NCI-H187 (cell line): ENCODE data around the gene TRIM72.
"Not testable (repeated sequence)": the region's sequence is repeated elsewhere in the genome, so short reads cannot be mapped to it uniquely, and the experiment has no call there.

Experiments
- DNase-seq, 2 experiments: peaks; one replicate each; lab custom pipeline; 2025; lab: John Stamatoyannopoulos, UW

The TRIM72 gene

DNA sequence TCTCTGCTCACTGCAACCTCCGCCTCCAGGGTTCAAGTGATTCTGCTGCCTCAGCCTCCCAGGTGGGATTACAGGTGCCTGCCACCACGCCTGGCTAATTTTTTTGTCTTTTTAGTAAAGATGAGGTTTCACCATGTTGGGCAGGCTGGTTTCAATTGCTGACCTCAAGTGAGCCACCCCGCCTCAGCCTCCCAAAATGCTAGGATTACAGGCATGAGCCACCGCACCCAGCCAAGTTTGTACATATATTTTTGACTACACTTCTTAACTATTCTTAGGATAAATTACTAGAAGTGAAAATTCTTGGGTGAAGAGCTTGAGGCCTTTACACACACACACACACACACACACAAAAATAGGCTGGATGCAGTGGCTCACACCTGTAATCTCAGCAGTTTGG lies 44.4 kb downstream of the TRIM72 start:
- DNase-seq: no peak

GRCh38 chr16:31260136-31260931 lies 46.4 kb downstream of the TRIM72 start:
- no peak for DNase-seq

GRCh38 chr16:31262084-31262483 lies 48.2 kb downstream of the TRIM72 start:
- no peak for DNase-seq

DNA sequence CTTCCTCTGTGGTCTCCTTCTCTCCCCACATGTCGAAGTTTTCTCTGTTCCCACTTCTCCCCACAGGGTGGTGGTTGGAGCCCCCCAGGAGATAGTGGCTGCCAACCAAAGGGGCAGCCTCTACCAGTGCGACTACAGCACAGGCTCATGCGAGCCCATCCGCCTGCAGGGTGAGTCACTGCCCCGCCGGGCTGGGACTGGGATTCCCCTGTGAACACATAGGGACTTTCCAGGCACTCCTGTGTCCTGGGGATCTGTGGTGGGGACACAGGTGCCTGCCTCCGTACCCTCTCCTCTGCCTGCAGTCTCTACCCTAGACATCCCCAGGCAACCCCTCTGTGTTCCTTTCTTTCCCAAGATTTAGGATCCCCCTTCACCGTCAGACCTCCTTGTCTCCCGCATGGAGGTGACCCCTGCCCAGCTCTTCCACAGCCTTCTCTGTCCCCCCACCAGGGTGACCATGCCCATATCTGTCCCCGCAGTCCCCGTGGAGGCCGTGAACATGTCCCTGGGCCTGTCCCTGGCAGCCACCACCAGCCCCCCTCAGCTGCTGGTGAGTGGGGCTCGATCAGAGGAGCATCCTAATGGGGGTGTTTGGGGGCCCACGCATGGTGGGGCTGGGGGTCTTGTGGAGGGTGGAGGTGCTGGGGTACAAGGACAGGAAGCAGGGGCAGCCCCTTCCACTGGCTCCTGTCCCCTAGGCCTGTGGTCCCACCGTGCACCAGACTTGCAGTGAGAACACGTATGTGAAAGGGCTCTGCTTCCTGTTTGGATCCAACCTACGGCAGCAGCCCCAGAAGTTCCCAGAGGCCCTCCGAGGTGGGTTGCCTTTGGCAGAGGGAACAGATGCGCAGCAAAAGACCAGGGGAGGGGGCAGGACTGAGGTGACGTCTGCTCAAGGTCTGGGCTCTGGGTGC lies 51.7 kb downstream of the TRIM72 start:
- no peak for DNase-seq

DNA sequence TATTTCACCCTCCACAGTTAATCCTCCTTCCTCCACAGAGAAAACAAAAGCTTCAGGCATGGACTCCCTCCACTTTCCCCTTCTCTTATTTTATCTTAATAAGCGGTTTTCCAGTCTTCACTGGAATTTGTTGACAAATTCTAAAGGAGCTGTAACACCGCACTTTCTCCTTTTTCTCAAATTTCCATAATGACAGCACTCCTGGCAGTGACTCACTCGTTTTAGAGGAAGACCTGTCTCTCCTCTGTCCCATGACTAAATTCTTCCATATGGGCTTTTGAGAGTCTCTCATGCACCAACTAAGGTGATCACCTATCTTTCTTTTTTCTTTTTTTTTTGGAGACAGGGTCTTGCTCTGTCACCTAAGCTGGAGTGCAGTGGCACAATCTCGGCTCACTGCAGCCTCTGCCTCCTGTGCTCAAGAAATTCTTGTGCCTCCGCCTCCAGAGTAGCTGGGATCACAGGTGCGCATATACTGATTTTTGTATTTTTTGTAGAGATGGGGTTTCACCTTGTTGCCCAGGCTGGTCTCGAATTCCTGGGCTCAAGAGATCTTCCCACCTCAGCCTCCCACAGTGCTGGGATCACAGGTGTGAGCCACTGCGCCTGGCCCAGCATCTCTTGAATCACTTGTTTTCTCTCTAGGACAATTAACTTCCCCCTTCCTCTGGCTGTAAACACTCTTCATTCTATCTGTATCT lies 53.6 kb downstream of the TRIM72 start:
- no peak for DNase-seq

- DNase-seq: no peak
Observed at GRCh38 chr16:31268033-31268365, 54.1 kb downstream of the TRIM72 start.

DNA sequence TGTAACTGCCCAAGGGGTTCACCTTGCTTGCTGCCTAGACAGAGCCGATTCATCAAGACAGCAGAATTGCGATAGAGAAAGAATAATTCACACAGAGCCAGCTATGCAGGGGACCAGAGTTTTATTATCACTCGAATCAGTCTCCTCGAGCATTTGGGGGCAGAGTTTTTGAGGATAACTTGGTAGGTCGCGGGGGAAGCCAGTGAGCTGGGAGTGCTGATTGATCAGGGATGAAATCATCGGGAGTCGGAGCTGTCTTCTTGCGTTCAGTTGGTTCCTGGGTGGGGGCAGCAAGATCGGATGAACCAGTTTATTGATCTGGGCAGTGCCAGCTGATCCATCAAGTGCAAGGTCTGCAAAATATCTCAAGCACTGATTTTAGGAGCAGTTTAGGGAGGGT lies 55.0 kb downstream of the TRIM72 start:
- DNase-seq: no peak

DNA sequence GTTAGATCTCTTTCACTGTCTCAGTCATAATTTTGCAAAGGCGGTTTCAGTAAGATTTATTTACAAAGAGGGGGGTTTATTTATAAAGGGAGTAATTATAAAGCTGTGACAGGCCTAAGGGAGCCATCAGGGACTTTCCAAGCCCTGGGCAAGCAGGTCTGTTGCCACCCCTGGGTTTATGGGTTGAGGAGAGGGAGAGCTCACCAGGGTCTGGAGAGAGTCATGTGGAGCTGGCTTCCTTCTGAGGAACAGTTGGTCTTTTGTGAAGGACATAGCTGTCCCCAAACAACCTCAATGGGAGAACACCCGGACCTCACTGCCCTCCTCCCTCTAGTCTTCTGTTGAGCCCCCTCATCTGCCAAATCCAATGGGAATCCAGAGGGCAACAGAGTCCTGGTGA lies 55.6 kb downstream of the TRIM72 start:
- no peak for DNase-seq

GRCh38 chr16:31269973-31270372 lies 56.1 kb downstream of the TRIM72 start:
- DNase-seq: not testable (repeated sequence)

- no peak for DNase-seq
Observed at GRCh38 chr16:31270795-31271194, 56.9 kb downstream of the TRIM72 start.

DNA sequence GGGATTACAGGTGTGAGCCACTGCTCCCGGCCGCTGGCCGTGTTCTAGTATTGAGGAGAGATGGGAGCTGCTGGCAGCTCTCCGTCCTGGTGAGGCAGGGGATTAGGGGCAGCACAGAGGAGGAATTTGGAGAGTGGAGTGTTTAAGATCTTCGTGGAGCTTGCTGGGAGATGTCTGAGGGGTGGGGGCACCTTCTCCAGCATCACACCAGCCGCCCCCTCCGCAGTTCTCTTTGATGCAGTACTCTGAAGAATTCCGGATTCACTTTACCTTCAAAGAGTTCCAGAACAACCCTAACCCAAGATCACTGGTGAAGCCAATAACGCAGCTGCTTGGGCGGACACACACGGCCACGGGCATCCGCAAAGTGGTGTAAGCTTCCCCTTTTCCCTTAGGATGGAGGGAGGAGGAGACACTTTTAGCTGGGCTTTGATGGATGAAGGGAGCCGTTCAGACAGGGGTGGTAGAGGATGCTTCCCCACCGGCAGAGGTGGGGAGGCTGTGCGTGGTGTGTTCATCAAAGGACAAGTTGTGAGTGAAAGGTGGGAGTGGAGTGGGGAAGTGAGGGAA lies 57.8 kb downstream of the TRIM72 start:
- DNase-seq: no peak

GRCh38 chr16:31273187-31273586 lies 59.3 kb downstream of the TRIM72 start:
- no peak for DNase-seq

DNA sequence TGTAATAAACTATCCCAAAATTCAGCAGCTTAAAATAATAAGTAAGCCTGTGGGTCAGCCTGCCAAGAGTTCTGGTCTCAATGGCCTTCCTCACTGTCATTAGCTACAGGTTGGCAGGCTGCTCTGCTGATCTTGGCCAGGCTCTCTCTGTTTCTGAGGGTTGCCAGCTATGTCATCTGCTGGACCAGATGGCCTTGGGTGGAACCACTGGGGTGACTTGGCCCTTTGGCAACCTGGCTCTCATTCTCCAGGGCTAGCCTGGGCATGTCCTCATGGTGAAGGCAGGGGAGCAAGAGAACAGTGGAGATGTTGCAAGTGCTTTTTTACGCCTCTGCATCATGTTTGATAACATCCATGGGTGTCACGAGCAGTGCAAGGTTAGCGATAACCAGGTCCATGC lies 59.8 kb downstream of the TRIM72 start:
- DNase-seq: no peak

DNA sequence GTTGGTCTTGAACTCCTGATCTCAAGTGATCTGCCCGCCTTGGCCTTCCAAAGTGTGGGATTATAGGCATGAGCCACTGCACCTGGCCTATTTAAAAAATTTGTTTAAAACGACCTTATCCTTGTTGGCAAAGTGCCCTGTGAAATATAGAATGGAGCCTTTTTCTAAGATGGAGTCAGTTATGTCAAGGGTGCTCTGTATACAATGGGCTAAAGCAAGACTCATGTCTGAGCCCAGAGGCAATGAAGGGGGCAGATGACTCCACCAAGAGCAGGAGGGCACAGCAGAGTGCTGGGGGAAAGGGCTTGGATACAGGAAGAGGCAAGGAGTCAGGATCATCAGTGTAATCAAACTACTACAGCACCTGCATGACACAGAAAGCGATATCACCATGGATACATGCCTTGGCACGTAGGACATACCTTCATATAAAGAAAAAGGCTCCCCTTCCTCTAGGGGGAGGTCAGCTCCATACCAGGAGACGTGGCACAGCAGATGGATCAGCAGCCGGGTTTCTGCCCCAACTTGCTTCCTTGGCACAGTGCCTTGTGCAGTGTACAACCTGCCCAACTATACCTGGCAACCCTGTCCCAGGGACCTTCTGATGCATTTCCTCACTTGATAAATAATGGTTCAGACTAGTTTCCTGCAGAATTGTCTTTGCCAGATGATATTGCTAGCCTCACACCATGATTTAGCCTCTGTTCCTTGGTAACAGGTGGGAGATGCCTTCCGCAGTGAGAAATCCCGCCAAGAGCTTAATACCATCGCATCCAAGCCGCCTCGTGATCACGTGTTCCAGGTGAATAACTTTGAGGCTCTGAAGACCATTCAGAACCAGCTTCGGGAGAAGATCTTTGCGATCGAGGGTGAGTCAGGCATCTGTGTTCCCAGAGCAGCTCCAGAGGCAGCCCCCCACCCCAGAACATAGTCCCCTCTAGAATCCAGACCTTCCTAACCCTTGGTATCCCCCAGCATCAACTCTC lies 61.2 kb downstream of the TRIM72 start:
- no peak for DNase-seq

GRCh38 chr16:31276600-31276999 lies 62.7 kb downstream of the TRIM72 start:
- no peak for DNase-seq

DNA sequence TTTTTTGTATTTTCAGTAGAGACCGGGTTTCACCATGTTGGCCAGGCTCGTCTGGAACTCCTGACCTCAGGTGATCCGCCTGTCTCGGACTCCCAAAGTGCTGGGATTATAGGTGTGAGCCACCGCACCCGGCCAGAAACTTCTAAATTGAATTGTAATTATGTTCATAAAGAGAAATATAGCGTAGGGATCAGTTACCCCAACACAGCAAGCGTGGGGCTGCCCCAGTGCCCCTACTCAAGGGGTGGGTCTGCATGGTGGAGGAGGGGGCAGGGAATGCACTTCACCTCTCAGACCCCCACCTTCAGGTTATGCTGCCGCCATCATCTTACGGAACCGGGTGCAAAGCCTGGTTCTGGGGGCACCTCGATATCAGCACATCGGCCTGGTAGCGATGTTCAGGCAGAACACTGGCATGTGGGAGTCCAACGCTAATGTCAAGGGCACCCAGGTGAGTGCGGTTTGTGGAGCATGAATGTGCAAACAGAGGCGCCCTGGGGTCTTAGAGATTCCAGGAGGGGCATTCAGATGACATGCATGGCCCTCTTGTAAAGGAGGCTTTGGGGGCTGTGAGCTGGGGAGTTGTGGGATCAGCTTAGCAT lies 63.8 kb downstream of the TRIM72 start:
- no peak for DNase-seq

GRCh38 chr16:31278853-31279252 lies 64.9 kb downstream of the TRIM72 start:
- DNase-seq: not testable (repeated sequence)
